Skeletal muscle satellite cell (primary cell): Measurements from ENCODE around the gene AEN. TPM values are rescaled to one million over a fixed set of nuclear protein-coding genes. Genes with fewer than 3 reads are reported as not detected.

Experiments
- H3K27me3 ChIP-seq: 2 replicates; pipeline ENCODE4 v1.7.0; 2013; ENCODE audit warnings: low read length; ENCODE audit not compliant: control insufficient read depth, insufficient read depth
- H3K36me3 ChIP-seq: 2 replicates; pipeline ENCODE4 v1.7.0; 2013; ENCODE audit warnings: mild to moderate bottlenecking, control low read depth, low read length; ENCODE audit not compliant: insufficient read depth
- H3K4me1 ChIP-seq: 2 replicates; pipeline ENCODE4 v1.7.0; 2013; ENCODE audit warnings: low read length; ENCODE audit not compliant: control insufficient read depth, insufficient read depth
- H3K4me2 ChIP-seq: 2 replicates; pipeline ENCODE4 v1.7.0; 2013; ENCODE audit warnings: mild to moderate bottlenecking, low read length
- H3K4me3 ChIP-seq: 2 replicates; pipeline ENCODE4 v1.7.0; 2013; ENCODE audit warnings: low read length
- H3K9ac ChIP-seq: 2 replicates; pipeline ENCODE4 v1.7.0; 2013; ENCODE audit warnings: mild to moderate bottlenecking, low read depth, low read length, moderate library complexity
- H3K9me3 ChIP-seq: replicated peaks from 2 replicates; pipeline ENCODE4 v1.7.0; 2013; ENCODE audit warnings: mild to moderate bottlenecking, control low read depth, low read length
- small RNA-seq: library from RNA; depleted of rRNA; stranded (forward); fragments of <200 nt; gene quantifications from one replicate; pipeline ENCODE3, GENCODE V24; 2012

Gene AEN

GRCh38 chr15:88663141-88663621 lies 42.0 kb downstream of the AEN start:
- Histone ChIP-seq H3K4me1 (peaks cover 36% of the 10 kb centered on the region), H3K9me3 (no peaks in the 10 kb centered on the region), H3K4me3 (no peak overlapping the region), H3K36me3 (no peaks in the 10 kb centered on the region), H3K4me2 (no peak overlapping the region), H3K27me3 (no peaks in the 10 kb centered on the region), H3K9ac (no peak overlapping the region)

- H3K27me3 ChIP-seq, result no peaks in the 10 kb centered on the region
- no peak overlapping the region for H3K4me3 ChIP-seq
- H3K9me3 ChIP-seq, result no peaks in the 10 kb centered on the region
- H3K4me1 ChIP-seq, result peaks cover 29% of the 10 kb centered on the region
- H3K4me2 ChIP-seq, result no peak overlapping the region
- no peaks in the 10 kb centered on the region for H3K36me3 ChIP-seq
- H3K9ac ChIP-seq, result no peak overlapping the region
These were observed 43.1 kb downstream of the AEN start for GRCh38 chr15:88664151-88664778.

- no peaks in the 10 kb centered on the region for H3K9me3 ChIP-seq
- H3K27me3 ChIP-seq, result peaks cover 4% of the 10 kb centered on the region
- no peaks in the 10 kb centered on the region for H3K36me3 ChIP-seq
- H3K9ac ChIP-seq, result no peak overlapping the region
- H3K4me1 ChIP-seq, result peaks cover 6% of the 10 kb centered on the region
- no peak overlapping the region for H3K4me2 ChIP-seq
- no peak overlapping the region for H3K4me3 ChIP-seq
These were observed 53.5 kb downstream of the AEN start for GRCh38 chr15:88674661-88675060.

- Histone ChIP-seq H3K9ac (no peak overlapping the region), H3K36me3 (no peaks in the 10 kb centered on the region), H3K4me1 (peaks cover 15% of the 10 kb centered on the region), H3K9me3 (no peaks in the 10 kb centered on the region), H3K4me2 (no peak overlapping the region), H3K27me3 (peaks cover 3% of the 10 kb centered on the region), H3K4me3 (no peak overlapping the region)
These were observed 57.6 kb downstream of the AEN start for GRCh38 chr15:88678755-88679154.

GRCh38 chr15:88680241-88681001 lies 59.3 kb downstream of the AEN start:
- H3K4me1 ChIP-seq, result peaks cover 15% of the 10 kb centered on the region
- H3K4me3 ChIP-seq, result no peak overlapping the region
- H3K36me3 ChIP-seq, result no peaks in the 10 kb centered on the region
- no peak overlapping the region for H3K9ac ChIP-seq
- peaks cover 8% of the 10 kb centered on the region for H3K27me3 ChIP-seq
- no peak overlapping the region for H3K4me2 ChIP-seq
- no peaks in the 10 kb centered on the region for H3K9me3 ChIP-seq

GRCh38 chr15:88681610-88682221 lies 60.6 kb downstream of the AEN start:
- peaks cover 11% of the 10 kb centered on the region for H3K4me1 ChIP-seq
- H3K9me3 ChIP-seq, result no peaks in the 10 kb centered on the region
- peak overlapping the region; percentile 20 for H3K4me2 ChIP-seq
- no peak overlapping the region for H3K4me3 ChIP-seq
- H3K36me3 ChIP-seq, result no peaks in the 10 kb centered on the region
- H3K9ac ChIP-seq, result no peak overlapping the region
- H3K27me3 ChIP-seq, result peaks cover 17% of the 10 kb centered on the region

Small RNAs within 50 kb of the gene (small RNA-seq; reads per million reads assigned to genes)
- gene MIR1179 (not detected), gene MIR7-2 (1.6 reads per million, percentile 57 among the genes with 10 or more reads in this experiment)
